HL-60 (cell line): Measurements from ENCODE around the gene LRRC74A.

ENCODE experiments used
- DNase-seq, 2 experiments: peaks; one replicate each; pipeline ENCODE4 v3.0.0-alpha.2; 2010 to 2020; ENCODE audit warnings: low read depth in 1 of 2, low spot score in 1 of 2
- H3K27ac ChIP-seq: fragments of 250-450 bp; sonication (Bioruptor Pico); replicated peaks from 2 replicates; pipeline ENCODE4 v1.5.1; 2020; ENCODE audit warnings: mild to moderate bottlenecking, moderate library complexity
- H3K27me3 ChIP-seq: fragments of 250-450 bp; sonication (Bioruptor Pico); 2 replicates; pipeline ENCODE4 v1.5.1; 2021; ENCODE audit warnings: mild to moderate bottlenecking, moderate library complexity; ENCODE audit not compliant: insufficient read depth, poor library complexity, severe bottlenecking
- H3K4me3 ChIP-seq: replicated peaks from 2 replicates; pipeline ENCODE4 v1.5.1; 2011; ENCODE audit warnings: mild to moderate bottlenecking, control low read depth, low read length; ENCODE audit not compliant: insufficient read depth
- GABPA ChIP-seq: IDR thresholded peaks from 2 replicates; pipeline ENCODE4 v1.6.1; 2012; ENCODE audit warnings: low read depth
- POLR2AphosphoS5 ChIP-seq: IDR thresholded peaks from 2 replicates; pipeline ENCODE4 v1.6.1; 2012; ENCODE audit warnings: low read depth
- SPI1 ChIP-seq: IDR thresholded peaks from 2 replicates; pipeline ENCODE4 v1.6.1; 2012; ENCODE audit warnings: low read depth, mild to moderate bottlenecking, borderline replicate concordance
- TF ChIP-seq, protein P1 (sequence below): IDR thresholded peaks from 2 replicates; pipeline ENCODE4 v1.6.1; 2012; ENCODE audit warnings: low read depth; ENCODE audit not compliant: insufficient replicate concordance
- TF ChIP-seq, protein P2 (sequence below): IDR thresholded peaks from one replicate; pipeline ENCODE4 v1.5.1; 2011; ENCODE audit warnings: low read length, control low read depth, inconsistent platforms; ENCODE audit not compliant: insufficient read depth

The LRRC74A gene

DNA sequence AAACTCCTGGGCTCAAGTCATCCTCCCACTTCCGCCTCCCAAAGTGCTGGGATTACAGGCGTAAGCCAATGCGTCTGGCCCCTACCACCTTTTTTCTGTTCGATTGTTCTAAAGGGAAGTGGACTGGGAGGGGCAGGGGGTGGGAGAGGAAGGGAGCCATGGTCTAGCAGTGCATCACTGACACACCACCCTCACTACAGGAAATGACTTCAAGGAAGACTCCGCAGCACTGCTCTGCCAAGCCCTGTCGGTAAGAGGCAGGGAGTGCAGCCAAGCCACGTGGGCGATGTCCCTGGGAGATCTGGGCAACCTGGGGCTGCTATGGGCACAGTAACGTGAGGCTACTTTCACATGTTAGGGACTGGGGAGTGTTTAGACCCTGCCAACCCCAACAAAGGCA is 18.0 kb downstream of the LRRC74A start:
- H3K27me3 ChIP-seq = no peaks in the 10 kb centered on the region
- peak in 1 of 2 experiments; percentile 48 for DNase-seq
- H3K4me3 ChIP-seq = no peak overlapping the region
- no peak overlapping the region for H3K27ac ChIP-seq
- TF ChIP-seq GABPA (no peak), SPI1 (no peak)
- TF ChIP-seq, protein P1, sequence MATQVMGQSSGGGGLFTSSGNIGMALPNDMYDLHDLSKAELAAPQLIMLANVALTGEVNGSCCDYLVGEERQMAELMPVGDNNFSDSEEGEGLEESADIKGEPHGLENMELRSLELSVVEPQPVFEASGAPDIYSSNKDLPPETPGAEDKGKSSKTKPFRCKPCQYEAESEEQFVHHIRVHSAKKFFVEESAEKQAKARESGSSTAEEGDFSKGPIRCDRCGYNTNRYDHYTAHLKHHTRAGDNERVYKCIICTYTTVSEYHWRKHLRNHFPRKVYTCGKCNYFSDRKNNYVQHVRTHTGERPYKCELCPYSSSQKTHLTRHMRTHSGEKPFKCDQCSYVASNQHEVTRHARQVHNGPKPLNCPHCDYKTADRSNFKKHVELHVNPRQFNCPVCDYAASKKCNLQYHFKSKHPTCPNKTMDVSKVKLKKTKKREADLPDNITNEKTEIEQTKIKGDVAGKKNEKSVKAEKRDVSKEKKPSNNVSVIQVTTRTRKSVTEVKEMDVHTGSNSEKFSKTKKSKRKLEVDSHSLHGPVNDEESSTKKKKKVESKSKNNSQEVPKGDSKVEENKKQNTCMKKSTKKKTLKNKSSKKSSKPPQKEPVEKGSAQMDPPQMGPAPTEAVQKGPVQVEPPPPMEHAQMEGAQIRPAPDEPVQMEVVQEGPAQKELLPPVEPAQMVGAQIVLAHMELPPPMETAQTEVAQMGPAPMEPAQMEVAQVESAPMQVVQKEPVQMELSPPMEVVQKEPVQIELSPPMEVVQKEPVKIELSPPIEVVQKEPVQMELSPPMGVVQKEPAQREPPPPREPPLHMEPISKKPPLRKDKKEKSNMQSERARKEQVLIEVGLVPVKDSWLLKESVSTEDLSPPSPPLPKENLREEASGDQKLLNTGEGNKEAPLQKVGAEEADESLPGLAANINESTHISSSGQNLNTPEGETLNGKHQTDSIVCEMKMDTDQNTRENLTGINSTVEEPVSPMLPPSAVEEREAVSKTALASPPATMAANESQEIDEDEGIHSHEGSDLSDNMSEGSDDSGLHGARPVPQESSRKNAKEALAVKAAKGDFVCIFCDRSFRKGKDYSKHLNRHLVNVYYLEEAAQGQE = no peak
- TF ChIP-seq, protein P2, sequence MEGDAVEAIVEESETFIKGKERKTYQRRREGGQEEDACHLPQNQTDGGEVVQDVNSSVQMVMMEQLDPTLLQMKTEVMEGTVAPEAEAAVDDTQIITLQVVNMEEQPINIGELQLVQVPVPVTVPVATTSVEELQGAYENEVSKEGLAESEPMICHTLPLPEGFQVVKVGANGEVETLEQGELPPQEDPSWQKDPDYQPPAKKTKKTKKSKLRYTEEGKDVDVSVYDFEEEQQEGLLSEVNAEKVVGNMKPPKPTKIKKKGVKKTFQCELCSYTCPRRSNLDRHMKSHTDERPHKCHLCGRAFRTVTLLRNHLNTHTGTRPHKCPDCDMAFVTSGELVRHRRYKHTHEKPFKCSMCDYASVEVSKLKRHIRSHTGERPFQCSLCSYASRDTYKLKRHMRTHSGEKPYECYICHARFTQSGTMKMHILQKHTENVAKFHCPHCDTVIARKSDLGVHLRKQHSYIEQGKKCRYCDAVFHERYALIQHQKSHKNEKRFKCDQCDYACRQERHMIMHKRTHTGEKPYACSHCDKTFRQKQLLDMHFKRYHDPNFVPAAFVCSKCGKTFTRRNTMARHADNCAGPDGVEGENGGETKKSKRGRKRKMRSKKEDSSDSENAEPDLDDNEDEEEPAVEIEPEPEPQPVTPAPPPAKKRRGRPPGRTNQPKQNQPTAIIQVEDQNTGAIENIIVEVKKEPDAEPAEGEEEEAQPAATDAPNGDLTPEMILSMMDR = no peak

DNA sequence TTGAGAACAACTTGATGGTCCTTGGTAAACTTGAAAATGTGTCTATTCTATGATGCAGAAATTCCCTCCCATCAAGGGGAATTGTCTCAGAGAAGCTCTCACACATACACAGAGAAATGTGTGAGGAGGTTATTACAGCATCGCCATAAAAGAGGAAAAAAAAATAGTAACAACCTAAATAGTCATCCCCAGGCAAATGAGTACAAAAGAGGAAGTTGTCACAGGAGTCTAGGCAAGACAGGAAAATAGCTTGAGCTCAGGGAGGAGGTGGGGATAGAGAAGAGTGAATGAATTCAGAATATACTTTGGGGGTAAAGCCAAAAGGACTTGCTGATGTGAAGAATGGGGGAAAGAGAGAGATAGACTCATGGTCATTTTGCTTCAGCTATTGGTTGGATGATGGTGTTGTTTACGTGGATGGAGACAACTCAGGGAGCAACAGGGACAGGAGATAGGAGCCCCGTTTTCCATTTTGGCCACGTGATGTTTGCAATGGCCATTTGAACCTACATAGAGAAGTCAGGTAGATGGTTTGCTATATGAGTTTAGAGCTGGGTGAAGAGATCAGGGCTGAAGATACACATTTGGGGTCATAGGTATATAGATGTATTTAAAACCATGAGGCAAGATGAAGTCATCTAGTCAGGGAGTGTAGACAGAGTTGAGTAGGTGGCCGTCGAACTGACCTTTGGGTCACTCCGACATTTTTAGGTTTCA is 20.3 kb downstream of the LRRC74A start:
- Histone ChIP-seq H3K4me3 (no peak overlapping the region), H3K27me3 (no peaks in the 10 kb centered on the region), H3K27ac (no peak overlapping the region)
- TF ChIP-seq, protein P1 = no peak
- DNase-seq = peak in 1 of 2 experiments; percentile 7

DNA sequence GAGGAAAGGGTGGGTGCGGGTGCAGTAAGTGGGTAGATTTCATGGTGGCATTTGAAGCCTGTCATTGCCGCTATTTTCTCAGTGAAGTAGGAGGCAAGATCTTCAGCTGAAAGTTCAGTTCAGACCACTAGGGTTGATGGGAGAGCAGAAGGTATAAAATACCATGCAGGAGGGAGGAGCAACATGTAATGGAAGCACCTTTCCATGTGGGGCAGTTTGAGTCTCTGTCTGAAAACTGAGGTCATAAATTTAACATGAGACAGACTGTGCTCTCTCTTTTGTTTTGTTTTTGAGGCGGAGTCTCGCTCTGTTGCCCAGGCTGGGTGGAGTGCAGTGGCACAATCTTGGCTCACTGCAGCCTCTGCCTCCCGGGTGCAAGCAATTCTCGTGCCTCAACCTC is 22.7 kb downstream of the LRRC74A start:
- Histone ChIP-seq H3K27me3 (no peaks in the 10 kb centered on the region), H3K4me3 (no peak overlapping the region), H3K27ac (no peak overlapping the region)
- no peak for DNase-seq
- TF ChIP-seq POLR2AphosphoS5 = no peak
- TF ChIP-seq, protein P2 = no peak
- TF ChIP-seq GABPA = no peak
- TF ChIP-seq SPI1 = no peak
- TF ChIP-seq, protein P1 = no peak
